GM19193 (cell line): Measurements from ENCODE around the gene AGAP5.
A peak's percentile ranks its signal among the peaks of the same experiment; 100 is the strongest.

Experiments used
- POLR2A ChIP-seq: IDR thresholded peaks from 4 replicates; pipeline ENCODE4 v1.6.1; 2011; ENCODE audit not compliant: insufficient read depth, insufficient read length; ENCODE audit errors: extremely low read depth

AGAP5 gene

GRCh38 chr10:73644015-73644743 is 53.7 kb downstream of the AGAP5 start:
- TF ChIP-seq POLR2A: no peak

- no peak for TF ChIP-seq POLR2A
Measured at GRCh38 chr10:73643362-73643761, 54.5 kb downstream of the AGAP5 start.

- no peak for TF ChIP-seq POLR2A
Measured at GRCh38 chr10:73641328-73642060, 56.4 kb downstream of the AGAP5 start, which contains the start of gene MYOZ1. MYOZ1 (minus strand) TSS chr10:73641474; CDS start chr10:73640017, 1,457 bp downstream.

GRCh38 chr10:73639286-73639685 is 58.6 kb downstream of the AGAP5 start:
- TF ChIP-seq POLR2A: no peak

- TF ChIP-seq POLR2A: no peak
Measured at GRCh38 chr10:73635781-73636180, 62.1 kb downstream of the AGAP5 start.

- no peak for TF ChIP-seq POLR2A
Measured at GRCh38 chr10:73634421-73634820, 63.5 kb downstream of the AGAP5 start.

GRCh38 chr10:73629165-73629564 is 68.7 kb downstream of the AGAP5 start:
- no peak for TF ChIP-seq POLR2A

- TF ChIP-seq POLR2A: no peak
Measured at GRCh38 chr10:73628405-73628804, 69.5 kb downstream of the AGAP5 start.

GRCh38 chr10:73627300-73627699 is 70.6 kb downstream of the AGAP5 start:
- no peak for TF ChIP-seq POLR2A

- peak; percentile 95 for TF ChIP-seq POLR2A
Measured at GRCh38 chr10:73625884-73626752, 71.8 kb downstream of the AGAP5 start.

GRCh38 chr10:73625004-73625883 is 72.7 kb downstream of the AGAP5 start:
- no peak for TF ChIP-seq POLR2A
